B cell (primary cell): Measurements from ENCODE around the gene SOX6.

Source experiments
- EZH2 ChIP-seq: IDR thresholded peaks from 2 replicates; pipeline ENCODE4 v1.6.1; 2012; ENCODE audit warnings: borderline replicate concordance, low read depth, mild to moderate bottlenecking, moderate library complexity, low read length; ENCODE audit not compliant: insufficient read depth, poor library complexity, severe bottlenecking
- TF ChIP-seq, protein P1 (sequence below): fragments of 200-600 bp; IDR thresholded peaks from one replicate; pipeline ENCODE4 v1.8.0; 2022; ENCODE audit warnings: antibody characterized with exemption, mild to moderate bottlenecking

DNA sequence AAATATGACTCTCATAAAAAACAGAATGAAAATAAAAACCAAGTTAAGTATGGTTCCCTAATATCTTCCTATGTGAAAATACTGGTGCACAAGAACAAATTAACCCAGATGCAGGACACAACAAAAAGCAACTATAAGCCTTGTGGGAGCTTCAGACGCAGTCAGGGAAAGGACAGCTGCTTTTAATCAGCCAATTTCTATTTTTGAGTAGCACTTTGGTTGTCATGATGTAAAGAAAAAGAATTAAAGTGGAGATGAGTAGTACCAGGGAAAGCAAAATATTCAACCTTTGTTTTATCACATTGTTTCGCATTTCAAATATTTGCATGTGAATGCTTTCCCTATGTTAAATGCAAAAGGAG is 339.9 kb downstream of the SOX6 start:
- TF ChIP-seq, protein P1, sequence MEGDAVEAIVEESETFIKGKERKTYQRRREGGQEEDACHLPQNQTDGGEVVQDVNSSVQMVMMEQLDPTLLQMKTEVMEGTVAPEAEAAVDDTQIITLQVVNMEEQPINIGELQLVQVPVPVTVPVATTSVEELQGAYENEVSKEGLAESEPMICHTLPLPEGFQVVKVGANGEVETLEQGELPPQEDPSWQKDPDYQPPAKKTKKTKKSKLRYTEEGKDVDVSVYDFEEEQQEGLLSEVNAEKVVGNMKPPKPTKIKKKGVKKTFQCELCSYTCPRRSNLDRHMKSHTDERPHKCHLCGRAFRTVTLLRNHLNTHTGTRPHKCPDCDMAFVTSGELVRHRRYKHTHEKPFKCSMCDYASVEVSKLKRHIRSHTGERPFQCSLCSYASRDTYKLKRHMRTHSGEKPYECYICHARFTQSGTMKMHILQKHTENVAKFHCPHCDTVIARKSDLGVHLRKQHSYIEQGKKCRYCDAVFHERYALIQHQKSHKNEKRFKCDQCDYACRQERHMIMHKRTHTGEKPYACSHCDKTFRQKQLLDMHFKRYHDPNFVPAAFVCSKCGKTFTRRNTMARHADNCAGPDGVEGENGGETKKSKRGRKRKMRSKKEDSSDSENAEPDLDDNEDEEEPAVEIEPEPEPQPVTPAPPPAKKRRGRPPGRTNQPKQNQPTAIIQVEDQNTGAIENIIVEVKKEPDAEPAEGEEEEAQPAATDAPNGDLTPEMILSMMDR = no peak
- no peak for TF ChIP-seq EZH2
